ENCODE measurements around the gene HNRNPA1.
"Not testable (repeated sequence)": the region's sequence is repeated elsewhere in the genome, so short reads cannot be mapped to it uniquely, and the experiment has no call there.

The HNRNPA1 gene

GRCh38 chr12:54299515-54300224 is 19.1 kb downstream of the HNRNPA1 start:
- DNase-seq, result no peak

- DNase-seq, result no peak
Measured at GRCh38 chr12:54300225-54300731, 19.8 kb downstream of the HNRNPA1 start.

DNA sequence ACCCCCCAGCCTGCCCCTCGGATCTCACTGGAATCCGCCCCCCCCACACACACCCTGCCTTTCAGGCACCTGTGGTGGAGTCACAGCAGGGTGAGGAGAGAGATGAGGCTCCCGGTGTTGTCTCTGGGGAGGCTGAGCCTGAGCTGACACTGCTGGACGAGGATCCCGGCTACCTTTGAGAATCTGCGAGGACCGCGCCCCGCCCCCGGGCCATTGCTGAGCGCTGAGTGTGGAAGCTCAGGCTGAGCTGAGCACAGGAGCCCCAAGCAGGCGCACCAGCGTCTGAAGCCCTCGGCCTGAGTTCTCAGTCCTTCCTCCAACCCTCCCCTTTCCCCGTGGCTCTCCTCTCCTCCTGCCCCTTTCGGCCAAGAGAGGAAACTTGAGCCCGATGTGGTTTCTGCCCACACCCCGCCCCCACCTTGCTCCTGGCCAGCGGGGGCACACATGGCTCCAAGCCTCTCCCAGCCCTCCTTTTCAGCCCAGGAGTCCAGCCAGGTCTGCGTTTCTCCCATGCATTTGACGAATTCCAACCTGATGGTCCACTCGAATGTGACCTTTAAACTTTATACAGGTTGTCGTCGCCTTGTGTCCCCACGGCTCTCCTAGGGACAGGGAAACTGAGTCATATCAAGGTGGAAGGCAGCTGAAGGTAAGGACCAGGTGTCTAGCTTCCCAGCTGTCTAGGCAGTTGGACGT is 20.4 kb downstream of the HNRNPA1 start, which contains the start of gene NFE2:
TSS of gene NFE2 (minus strand) at position 284 of the 696 bp plus-strand sequence. CDS start 5,767 bp downstream, outside the sequence.
- DNase-seq, result peak; percentile 65

- DNase-seq, result no peak
Measured at GRCh38 chr12:54301428-54302048, 21.0 kb downstream of the HNRNPA1 start.

DNA sequence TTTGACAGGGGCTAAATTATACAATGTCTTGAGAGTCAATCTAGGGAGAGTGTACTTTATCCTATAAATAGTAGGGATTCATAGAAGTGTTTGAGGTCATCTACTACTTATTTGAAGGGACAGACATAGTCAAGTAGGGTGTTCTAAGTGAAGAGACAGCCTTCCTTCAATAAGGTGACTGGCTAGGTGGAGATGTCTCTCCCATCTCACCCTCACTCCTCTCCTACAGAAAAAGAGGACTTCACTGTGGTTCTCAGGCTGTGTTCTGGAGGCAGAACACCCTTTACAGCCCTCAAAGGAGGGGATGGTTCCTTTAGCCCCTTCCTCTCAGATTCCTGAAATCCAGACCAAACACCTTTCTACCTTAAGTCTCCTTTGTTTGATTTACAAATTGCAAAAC is 23.1 kb downstream of the HNRNPA1 start:
- DNase-seq, result no peak

DNA sequence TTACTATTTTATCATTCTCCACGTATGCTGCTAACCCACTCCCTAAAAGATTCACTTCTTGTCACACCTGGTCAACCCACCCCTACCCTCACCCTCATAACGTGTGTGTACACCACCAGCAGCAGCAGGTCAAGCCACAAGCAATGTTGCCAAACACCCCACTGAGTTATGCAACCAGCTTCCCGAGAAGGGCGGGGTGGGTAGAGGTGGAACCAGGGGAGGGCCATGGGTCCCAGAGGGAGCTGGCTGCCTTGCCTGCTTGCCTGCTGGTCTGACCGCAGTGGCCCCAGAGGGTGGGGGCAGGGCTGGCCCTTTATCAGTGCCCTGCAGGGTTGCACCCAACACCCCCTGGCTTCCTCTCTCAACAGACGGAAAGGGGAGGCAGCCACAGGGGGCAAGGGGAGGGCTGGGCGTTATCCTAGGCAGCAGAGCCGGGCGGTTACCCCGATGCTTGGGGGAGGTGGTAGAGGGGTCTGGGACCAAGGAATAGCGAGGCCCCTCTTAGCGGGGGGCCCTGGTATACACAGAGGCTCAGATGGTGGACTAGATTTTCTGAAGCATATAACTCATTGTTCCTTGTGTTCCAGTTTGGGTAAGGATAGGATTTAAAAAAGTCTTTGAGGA is 23.8 kb downstream of the HNRNPA1 start:
- DNase-seq, result no peak

GRCh38 chr12:54306925-54307741 is 26.6 kb downstream of the HNRNPA1 start:
- DNase-seq, result no peak

GRCh38 chr12:54311051-54311450 is 30.5 kb downstream of the HNRNPA1 start:
- DNase-seq, result no peak

DNA sequence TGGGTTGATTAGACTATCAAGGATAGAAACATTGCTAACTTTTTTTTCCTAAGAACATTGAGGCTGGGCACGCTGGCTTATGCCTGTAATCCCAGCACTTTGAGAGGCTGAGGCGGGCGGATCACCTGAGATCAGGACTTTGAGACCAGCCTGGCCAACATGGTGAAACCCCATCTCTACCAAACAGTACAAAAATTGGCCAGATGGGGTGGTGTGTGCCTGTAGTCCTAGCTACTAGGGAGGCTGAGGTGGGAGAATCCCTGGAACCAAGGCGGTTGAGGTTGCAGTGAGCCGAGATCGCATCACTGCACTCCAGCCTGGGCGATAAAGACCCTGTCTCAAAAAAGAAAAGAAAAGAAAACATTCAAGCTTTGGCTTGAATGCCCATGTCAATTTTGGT is 31.8 kb downstream of the HNRNPA1 start:
- DNase-seq, result not testable (repeated sequence)

GRCh38 chr12:54321363-54321762 is 40.8 kb downstream of the HNRNPA1 start:
- DNase-seq, result no peak

DNA sequence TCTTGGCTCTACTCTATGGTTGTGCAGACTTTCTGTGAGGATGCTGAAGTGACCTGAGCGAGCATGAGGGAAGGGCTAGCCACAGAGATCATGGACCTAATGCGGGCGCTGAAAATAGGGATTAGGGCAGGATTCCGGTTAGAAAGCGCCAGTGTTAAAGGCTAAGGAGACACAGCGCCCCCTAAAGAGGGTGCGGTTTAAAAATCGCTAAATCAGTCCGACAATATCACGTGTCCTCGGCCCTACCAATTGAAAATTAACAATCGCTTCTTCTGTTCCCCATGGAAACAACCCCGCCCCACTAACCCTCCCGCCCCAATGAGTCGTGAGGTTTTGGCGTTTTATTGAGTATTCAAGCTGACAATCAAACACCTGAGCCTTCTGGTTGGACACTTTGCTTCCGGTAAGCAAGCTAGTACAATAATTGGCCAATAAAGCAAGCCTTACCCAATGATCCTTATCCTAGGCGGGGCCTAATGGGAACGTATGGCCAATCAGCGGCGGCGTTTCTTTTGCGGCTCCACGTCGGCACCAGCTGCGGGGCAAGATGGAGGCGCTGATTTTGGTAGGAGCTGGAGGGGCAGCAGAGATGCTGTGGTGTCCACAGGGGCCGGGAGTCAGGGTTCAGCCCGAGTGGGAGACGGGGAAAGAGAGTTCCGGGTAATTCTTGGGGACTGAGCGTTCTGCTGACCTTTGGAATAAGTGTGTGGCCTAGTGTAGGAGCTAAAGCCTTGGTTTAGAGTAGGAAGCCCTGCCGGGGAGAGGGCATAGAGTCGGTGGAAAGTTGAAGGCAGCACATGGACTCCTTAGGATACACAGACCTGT is 44.3 kb downstream of the HNRNPA1 start, which contains the start of gene COPZ1:
TSS of gene COPZ1 (plus strand) at position 515 of the 825 bp plus-strand sequence. CDS start at position 548, 33 bp downstream.
- DNase-seq, result peak; percentile 99

- not testable (repeated sequence) for DNase-seq
Measured at GRCh38 chr12:54325442-54326109, 45.0 kb downstream of the HNRNPA1 start.

DNA sequence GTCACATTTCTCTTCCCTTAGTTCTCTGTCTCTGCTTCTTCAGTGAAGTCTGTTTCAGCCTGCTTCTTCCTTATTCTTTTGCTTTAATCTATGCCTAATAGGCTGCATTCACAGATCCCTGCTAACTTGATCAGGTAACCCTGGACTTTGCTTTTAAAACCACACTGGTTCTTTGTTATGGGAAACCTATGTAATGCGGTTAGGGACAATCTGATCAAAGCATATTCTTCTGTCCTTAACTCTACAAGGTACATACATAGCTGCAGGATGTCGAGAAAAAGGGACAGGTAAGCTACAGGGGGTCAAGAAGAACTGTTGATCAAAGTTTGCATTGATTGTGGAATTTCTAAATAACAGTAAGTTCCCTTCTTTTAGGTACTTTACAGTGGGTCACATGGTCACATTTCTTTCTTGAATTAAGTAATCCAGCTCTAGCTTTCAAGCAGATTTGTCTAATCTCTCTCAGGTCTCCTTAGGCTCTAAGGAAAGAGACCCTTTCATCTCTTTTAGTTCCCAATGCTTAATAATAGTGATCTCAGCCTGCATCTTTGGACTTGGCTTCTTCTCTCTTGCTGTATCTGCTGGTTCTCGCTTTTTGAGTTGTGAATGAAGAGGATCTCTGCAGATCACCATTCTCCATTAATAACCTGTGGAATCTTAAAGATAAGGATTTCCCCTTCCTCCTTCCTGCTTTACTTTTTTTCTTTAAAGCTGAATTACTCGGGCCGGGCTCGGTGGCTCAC is 48.2 kb downstream of the HNRNPA1 start:
- DNase-seq, result no peak

DNA sequence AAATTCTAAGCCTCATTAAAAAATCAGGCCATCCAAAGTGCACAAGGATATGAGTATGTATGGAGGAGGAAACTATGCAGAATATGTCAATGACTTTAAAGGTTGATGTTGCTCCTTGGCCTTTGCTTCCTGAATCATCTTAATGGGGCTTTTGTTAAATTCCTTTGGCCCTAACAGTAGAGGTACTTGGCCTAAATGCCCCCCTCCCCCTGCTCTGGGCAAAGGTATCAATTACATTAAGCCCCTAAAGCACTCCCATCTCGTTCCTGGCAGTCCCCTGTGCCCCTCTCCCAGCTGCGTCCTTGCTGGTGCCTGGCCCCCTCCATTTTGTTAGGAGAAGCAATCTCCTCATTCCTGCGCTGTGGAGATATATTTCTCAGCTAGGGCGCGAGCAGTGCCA is 49.2 kb downstream of the HNRNPA1 start:
- no peak for DNase-seq

DNA sequence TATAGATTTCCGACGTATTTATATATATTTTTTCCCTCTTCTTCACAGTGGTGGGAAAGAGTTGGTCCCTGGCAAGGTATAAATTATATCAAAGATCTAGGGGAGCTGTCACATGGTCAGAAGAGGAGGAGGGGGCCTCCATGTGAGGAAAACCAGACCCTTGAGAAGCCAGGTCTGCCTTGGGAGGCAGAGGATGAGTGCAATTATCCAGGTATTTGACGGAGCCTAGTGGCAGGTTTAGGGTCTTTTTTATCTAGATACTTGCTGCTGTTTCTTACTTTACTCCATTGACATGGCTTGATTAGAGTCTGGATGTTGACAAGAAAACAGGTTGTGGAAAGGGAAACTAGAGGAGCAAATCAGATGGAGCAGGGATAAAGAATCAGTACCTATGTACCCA is 49.9 kb downstream of the HNRNPA1 start:
- DNase-seq, result no peak

- no peak for DNase-seq
Measured at GRCh38 chr12:54331461-54331860, 50.9 kb downstream of the HNRNPA1 start.

GRCh38 chr12:54333420-54334034 is 53.0 kb downstream of the HNRNPA1 start:
- no peak for DNase-seq
